ENCODE measurements around the gene SF3A2. TPM values are rescaled to one million over a fixed set of nuclear protein-coding genes. Genes with fewer than 3 reads are reported as not detected.

SF3A2 gene
- total and polyA plus RNA-seq, 2 donors (not counting 3 experiments of a cell fraction or from before 2014, with no cell fraction given): 21.5 to 164 TPM

- CTCF ChIA-PET: interaction anchor here (1.9 to 3.0 kb wide), 2 partner anchors 8 to 74 kb away, joined by 4 to 17 read pairs; no protein-coding TSS in a partner anchor
- H3K4me3 ChIP-seq (replicated peaks in 1 of 3; ENCODE audit: insufficient read depth in 1 of 3, low read depth in 1 of 3, low read length in 3 of 3): no peak overlapping the region
- no peaks in the 10 kb centered on the region for H3K9me1 ChIP-seq (replicated peaks; ENCODE audit: control insufficient read depth, extremely low read depth, insufficient read depth, low read length)
- FAIRE-seq (no peak), DNase-seq (ENCODE audit: low read depth, low spot score) (no peak)
- no peak overlapping the region for H3K27ac ChIP-seq (ENCODE audit: insufficient read depth, low read depth, low read length)
- no peaks in the 10 kb centered on the region for H4K20me1 ChIP-seq (replicated peaks; ENCODE audit: control insufficient read depth, extremely low read depth, insufficient read depth, low read length)
- intact Hi-C loops (cut with micrococcal nuclease) (no loop called here), dilution Hi-C loops (cut with MboI; ENCODE audit: extremely low pct_ligation_motif_present, low sequenced_read_pairs) (no loop called here)
- H3K27me3 ChIP-seq (ENCODE audit: control insufficient read depth in 2 of 2, insufficient read depth in 2 of 2, low read length in 2 of 2): no peaks in the 10 kb centered on the region
- H3K9me3 ChIP-seq (replicated peaks; ENCODE audit: control insufficient read depth, insufficient read depth, low read length): no peaks in the 10 kb centered on the region
- no TSS peak for BruUV-seq (replicated peaks)
- no peak overlapping the region for H2AFZ ChIP-seq (ENCODE audit: low read depth, low read length)
- POLR2A ChIA-PET: no interaction called here
- no peaks in the 10 kb centered on the region for H3K4me1 ChIP-seq (ENCODE audit: control insufficient read depth, extremely low read depth, insufficient read depth, low read length)
- H3K4me2 ChIP-seq (ENCODE audit: insufficient read depth, low read length): no peak overlapping the region
- peaks cover 2 to 40% of the 10 kb centered on the region in 2 experiments for H3K36me3 ChIP-seq (ENCODE audit: control insufficient read depth in 2 of 2, extremely low read depth in 1 of 2, insufficient read depth in 2 of 2, low read length in 2 of 2)
- H3K79me2 ChIP-seq (ENCODE audit: control insufficient read depth, insufficient read depth, low read length): peaks cover 15% of the 10 kb centered on the region
- no peak overlapping the region for H3K9ac ChIP-seq (replicated peaks; ENCODE audit: extremely low read depth, insufficient read depth, low read length)
- peak; percentile 10 for TF ChIP-seq POLR2AphosphoS5 (IDR thresholded peaks at IDR 0.05; ENCODE audit: insufficient read depth, low read depth, low read length)
- TF ChIP-seq POLR2A (IDR thresholded peaks at IDR 0.05; ENCODE audit: low read depth, low read length): peak; percentile 33
- no peak for TF ChIP-seq MAX (IDR thresholded peaks at IDR 0.05; ENCODE audit: insufficient read depth, insufficient read length)
- TF ChIP-seq FOS (IDR thresholded peaks at IDR 0.05; ENCODE audit: borderline replicate concordance, insufficient read depth, low read length): no peak
- TF ChIP-seq EZH2 (IDR thresholded peaks at IDR 0.05; ENCODE audit: borderline replicate concordance, low read depth, low read length, severe bottlenecking): no peak
- no peak for TF ChIP-seq JUN (IDR thresholded peaks at IDR 0.05; ENCODE audit: borderline replicate concordance, insufficient read depth, insufficient read length, low read depth)
Observed at GRCh38 chr19:2229103-2230032, 7.3 kb upstream of the SF3A2 start.

Measured in endothelial cell of umbilical vein (primary cell).